Fibroblast of villous mesenchyme (primary cell): ENCODE data around the gene WDR86. TPM values are rescaled to one million over a fixed set of nuclear protein-coding genes. Genes with fewer than 3 reads are reported as not detected.

Experiments used
- DNase-seq: peaks from one replicate; pipeline ENCODE4 v3.0.0-alpha.2; 2010; ENCODE audit warnings: low read depth
- H3K4me3 ChIP-seq: 2 replicates; pipeline ENCODE4 v1.5.1; 2011; ENCODE audit warnings: low read depth, mild to moderate bottlenecking, low read length
- total RNA-seq: library from RNA; depleted of rRNA; stranded (reverse); fragments of >200 nt; gene quantifications from 2 replicates; pipeline ENCODE4 v1.2.3, GENCODE V29; 2012
- TF ChIP-seq, protein P1 (sequence below): IDR thresholded peaks from 2 replicates; pipeline ENCODE4 v1.5.1; 2012; ENCODE audit warnings: low read depth, mild to moderate bottlenecking, low read length; ENCODE audit not compliant: insufficient read depth

Gene WDR86
- total RNA-seq, 1 donor = 1.3 TPM

DNA sequence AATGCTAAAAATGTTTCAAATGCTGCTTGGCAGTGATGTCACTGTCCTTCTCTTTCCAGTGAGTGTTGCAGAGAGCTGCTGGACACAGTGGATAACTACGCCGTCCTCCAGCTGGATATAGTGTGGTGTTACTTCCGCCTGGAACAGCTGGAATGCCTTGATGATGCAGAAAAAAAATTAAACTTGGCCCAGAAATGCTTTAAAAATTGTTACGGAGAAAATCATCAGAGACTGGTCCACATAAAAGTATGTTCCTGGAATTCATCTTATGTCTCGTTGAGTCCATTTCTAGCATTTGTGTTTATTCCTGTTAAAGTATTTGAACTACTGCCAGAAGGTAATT lies 43.0 kb downstream of the WDR86 start:
- TF ChIP-seq, protein P1, sequence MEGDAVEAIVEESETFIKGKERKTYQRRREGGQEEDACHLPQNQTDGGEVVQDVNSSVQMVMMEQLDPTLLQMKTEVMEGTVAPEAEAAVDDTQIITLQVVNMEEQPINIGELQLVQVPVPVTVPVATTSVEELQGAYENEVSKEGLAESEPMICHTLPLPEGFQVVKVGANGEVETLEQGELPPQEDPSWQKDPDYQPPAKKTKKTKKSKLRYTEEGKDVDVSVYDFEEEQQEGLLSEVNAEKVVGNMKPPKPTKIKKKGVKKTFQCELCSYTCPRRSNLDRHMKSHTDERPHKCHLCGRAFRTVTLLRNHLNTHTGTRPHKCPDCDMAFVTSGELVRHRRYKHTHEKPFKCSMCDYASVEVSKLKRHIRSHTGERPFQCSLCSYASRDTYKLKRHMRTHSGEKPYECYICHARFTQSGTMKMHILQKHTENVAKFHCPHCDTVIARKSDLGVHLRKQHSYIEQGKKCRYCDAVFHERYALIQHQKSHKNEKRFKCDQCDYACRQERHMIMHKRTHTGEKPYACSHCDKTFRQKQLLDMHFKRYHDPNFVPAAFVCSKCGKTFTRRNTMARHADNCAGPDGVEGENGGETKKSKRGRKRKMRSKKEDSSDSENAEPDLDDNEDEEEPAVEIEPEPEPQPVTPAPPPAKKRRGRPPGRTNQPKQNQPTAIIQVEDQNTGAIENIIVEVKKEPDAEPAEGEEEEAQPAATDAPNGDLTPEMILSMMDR = no peak
- peak; percentile 87 for DNase-seq
- H3K4me3 ChIP-seq = no peak overlapping the region

DNA sequence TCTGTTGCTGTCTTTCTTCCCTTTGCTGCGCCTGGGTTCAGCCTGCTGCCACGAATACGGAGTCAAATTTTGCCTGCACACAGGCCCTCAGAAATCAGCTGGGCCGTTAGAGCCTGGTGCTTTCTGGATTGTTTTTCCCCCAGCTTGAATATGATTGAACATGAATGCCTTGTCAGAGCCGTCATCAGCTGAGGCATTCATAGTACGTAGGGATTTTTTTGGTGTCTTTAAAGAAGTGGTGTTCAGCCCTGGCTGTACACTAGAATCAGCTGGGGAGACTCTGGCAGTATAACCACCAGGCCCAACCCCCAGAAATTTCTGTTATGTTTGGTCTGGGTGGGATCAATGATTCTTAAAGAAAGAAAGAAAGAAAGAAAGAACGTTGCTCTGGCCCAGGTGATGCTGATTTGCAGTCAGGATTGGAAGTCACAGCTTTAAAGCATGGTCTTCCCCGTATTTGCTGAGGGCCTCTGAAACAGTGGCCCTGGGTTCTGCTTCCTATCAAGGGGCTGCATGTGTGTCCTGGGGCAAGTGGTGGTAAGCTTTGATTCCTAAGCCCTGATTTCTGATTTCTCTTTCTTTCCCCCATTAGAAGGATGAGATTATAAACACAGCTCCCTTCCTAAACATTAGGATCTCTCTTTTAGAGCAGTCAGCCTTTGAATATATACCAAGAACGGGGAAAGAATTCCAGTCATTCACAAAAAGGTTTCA lies 43.5 kb downstream of the WDR86 start:
- DNase-seq = peak; percentile 19
- TF ChIP-seq, protein P1 = no peak
- H3K4me3 ChIP-seq = no peak overlapping the region

DNA sequence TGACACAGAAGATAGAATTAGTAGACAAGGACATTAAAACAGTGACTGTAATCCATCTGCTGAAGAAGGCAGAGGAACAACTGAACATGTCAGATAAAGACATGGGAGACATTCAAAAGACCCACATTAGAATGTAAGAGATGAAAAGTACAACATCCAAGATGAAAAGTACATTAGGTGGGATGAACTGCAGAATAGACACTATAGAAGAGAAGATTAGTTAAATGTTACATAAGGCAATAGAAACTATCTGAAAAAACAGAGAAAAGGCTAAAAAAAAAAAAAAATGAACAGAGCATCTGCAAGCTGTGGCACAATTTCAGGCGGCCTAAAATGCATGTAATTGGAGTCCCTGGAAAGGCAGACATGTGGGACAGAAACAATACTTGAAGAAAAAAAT lies 46.7 kb downstream of the WDR86 start:
- DNase-seq = no peak
- TF ChIP-seq, protein P1 = no peak
- H3K4me3 ChIP-seq = no peak overlapping the region

DNA sequence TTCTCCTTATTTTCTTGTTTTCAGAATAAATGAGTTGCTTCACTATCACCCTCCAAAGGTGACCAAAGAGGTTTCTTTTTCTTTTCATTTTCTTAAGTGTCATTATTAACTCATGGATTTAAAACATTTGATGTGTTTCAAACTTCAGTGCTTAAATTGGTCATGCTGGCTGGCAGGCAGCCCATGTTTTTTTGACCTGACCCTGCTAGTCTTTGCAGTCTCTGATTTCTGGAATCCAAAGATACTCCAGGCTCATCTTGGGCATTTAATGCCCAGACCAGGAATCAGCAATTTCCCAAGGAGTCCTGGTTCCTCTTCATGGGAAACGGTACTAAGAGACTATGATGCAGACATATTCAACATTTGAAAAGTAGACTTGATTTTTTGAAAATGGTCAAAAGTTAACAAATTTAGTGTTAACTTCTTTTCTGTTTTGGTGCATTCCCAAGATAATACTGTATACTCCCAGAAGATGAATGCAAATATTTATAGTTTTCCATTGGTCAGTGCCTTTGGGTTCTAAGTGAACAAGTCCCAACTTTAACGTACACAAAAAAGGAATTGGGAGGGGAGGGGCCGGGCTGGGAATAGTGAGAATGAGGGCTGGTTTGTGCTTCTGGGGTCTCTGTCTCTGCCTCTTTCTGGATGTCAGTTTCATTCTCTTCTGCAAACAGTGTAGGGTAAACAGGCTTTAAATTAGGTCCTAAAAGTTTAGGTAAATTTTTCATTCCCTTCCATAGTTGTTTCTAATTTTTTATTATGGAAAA lies 48.5 kb downstream of the WDR86 start:
- TF ChIP-seq, protein P1 = no peak

DNA sequence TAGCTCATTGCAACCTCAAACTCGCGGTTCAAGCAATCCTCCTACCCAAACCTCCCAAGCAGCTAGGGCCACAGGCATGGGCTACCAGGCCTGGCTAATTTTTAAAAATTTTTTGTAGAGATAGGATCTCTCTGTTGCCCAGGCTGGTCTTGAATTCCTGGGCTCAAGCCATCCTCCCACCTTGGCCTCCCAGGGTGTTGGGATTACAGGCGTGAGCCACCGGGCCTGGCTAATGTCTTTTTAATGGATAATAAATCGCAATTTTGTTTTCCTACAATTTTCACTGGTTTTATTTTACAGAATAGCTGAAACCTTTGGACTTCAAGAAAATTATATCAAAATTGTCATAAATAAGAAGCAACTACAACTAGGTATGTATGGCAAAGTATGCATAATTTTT lies 57.3 kb downstream of the WDR86 start:
- H3K4me3 ChIP-seq = no peak overlapping the region
- TF ChIP-seq, protein P1 = no peak
- no peak for DNase-seq

More for the DNA sequence above, 48.5 kb downstream of the WDR86 start:
- H3K4me3 ChIP-seq = no peak overlapping the region
- peak; percentile 32 for DNase-seq

DNA sequence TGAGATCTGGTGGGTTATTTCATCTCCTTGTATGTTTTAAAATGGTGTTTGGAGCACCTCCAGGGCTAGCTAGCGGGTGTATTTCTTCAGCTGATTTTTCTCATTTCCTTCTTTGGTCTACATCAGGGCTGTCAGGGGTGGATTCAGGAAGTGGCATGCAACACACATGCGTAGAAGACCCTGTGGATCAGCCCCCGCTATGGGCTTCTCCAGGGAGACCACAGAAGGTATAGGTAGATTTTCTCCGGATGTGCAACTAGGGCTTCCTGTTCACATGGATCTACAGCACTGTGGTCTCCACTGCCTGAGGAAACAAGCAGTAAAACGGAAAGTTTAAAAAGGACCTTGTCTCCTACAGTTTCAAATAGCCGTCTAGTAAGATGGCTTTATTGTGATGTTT lies 57.9 kb downstream of the WDR86 start:
- DNase-seq = no peak
- TF ChIP-seq, protein P1 = no peak

DNA sequence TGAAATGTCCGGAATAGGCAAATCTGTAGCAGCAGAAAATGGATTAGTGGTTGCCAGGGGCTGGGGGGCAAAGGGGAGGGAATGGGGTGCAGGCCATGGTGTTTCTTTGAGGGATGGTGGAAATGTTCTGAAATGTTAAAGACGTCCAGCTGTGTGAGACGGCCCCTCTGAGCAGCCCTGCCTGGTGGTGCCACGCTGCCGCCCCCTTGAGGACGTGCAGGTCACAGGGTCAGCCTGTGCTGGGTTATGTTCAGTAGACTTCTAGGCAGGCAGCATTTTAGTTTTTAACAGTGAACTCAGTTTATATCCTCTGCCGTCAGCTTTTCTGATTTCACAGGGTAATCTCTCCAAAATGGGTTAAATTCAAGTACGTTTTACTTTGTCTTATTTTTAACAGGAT lies 58.8 kb downstream of the WDR86 start:
- TF ChIP-seq, protein P1 = peak; percentile 20
- no peak for DNase-seq
- no peak overlapping the region for H3K4me3 ChIP-seq

More for the DNA sequence above, 57.9 kb downstream of the WDR86 start:
- H3K4me3 ChIP-seq = no peak overlapping the region
